Kasumi-1 (cell line): ENCODE data around the gene DTNBP1.

Source experiments
- DNase-seq, 2 experiments: peaks; one replicate each; lab custom pipeline; 2025; lab: John Stamatoyannopoulos, UW

The DTNBP1 gene

GRCh38 chr6:15623276-15624116, 39.3 kb downstream of the DTNBP1 start:
- peak; percentile 58 to 61 for DNase-seq

- peak in 1 of 2 experiments; percentile 21 for DNase-seq
Measured at GRCh38 chr6:15622045-15622740, 40.6 kb downstream of the DTNBP1 start.

- peak; percentile 81 to 83 for DNase-seq
Measured at GRCh38 chr6:15621203-15622044, 41.4 kb downstream of the DTNBP1 start.

GRCh38 chr6:15620611-15621010, 42.2 kb downstream of the DTNBP1 start:
- DNase-seq = no peak

GRCh38 chr6:15619330-15619729, 43.5 kb downstream of the DTNBP1 start:
- no peak for DNase-seq

- DNase-seq = no peak
Measured at GRCh38 chr6:15618685-15619084, 44.1 kb downstream of the DTNBP1 start.

- no peak for DNase-seq
Measured at GRCh38 chr6:15616261-15616660, 46.6 kb downstream of the DTNBP1 start.

- no peak for DNase-seq
Measured at GRCh38 chr6:15615802-15616201, 47.0 kb downstream of the DTNBP1 start.

- no peak for DNase-seq
Measured at GRCh38 chr6:15614277-15614676, 48.6 kb downstream of the DTNBP1 start.

GRCh38 chr6:15608396-15608795, 54.4 kb downstream of the DTNBP1 start:
- DNase-seq = peak; percentile 12 to 20

- no peak for DNase-seq
Measured at GRCh38 chr6:15607603-15608002, 55.2 kb downstream of the DTNBP1 start.

GRCh38 chr6:15606347-15606746, 56.5 kb downstream of the DTNBP1 start:
- DNase-seq = no peak

- no peak for DNase-seq
Measured at GRCh38 chr6:15604843-15605242, 58.0 kb downstream of the DTNBP1 start.

GRCh38 chr6:15602154-15602553, 60.7 kb downstream of the DTNBP1 start:
- DNase-seq = no peak

GRCh38 chr6:15598273-15598798, 64.5 kb downstream of the DTNBP1 start:
- no peak for DNase-seq

GRCh38 chr6:15596186-15596896, 66.5 kb downstream of the DTNBP1 start:
- DNase-seq = peak; percentile 58 to 64

GRCh38 chr6:15595461-15596173, 67.2 kb downstream of the DTNBP1 start:
- DNase-seq = peak in 1 of 2 experiments; percentile 23

- DNase-seq = no peak
Measured at GRCh38 chr6:15594512-15595259, 68.1 kb downstream of the DTNBP1 start.

GRCh38 chr6:15593798-15594197, 69.0 kb downstream of the DTNBP1 start:
- DNase-seq = no peak

- no peak for DNase-seq
Measured at GRCh38 chr6:15592610-15593009, 70.2 kb downstream of the DTNBP1 start.
